GM21526 (cell line): ENCODE results near the gene AP5Z1.

ENCODE experiments used
- ATAC-seq: cut with Tn5 transposase; IDR thresholded peaks from one replicate; pipeline ENCODE4 v1.9.1; 2021; ENCODE audit warnings: moderate library complexity; ENCODE audit not compliant: unreplicated experiment, low FRiP score

The AP5Z1 gene

GRCh38 chr7:4836206-4836661, 60.8 kb downstream of the AP5Z1 start:
- no peak for ATAC-seq

GRCh38 chr7:4837041-4837802, 61.8 kb downstream of the AP5Z1 start:
- no peak for ATAC-seq

- ATAC-seq, result no peak
Observed at GRCh38 chr7:4837803-4838625, 62.6 kb downstream of the AP5Z1 start.

GRCh38 chr7:4838626-4839334, 63.4 kb downstream of the AP5Z1 start:
- no peak for ATAC-seq

- no peak for ATAC-seq
Observed at GRCh38 chr7:4840079-4840501, 64.7 kb downstream of the AP5Z1 start.
